PFSK-1 (cell line): Measurements from ENCODE around the gene PTMS.

Source experiments
- POLR2AphosphoS5 ChIP-seq: IDR thresholded peaks from 2 replicates; pipeline ENCODE4 v1.6.1; 2012; ENCODE audit warnings: low read depth, mild to moderate bottlenecking, control low read depth, low read length, moderate library complexity
- SIN3A ChIP-seq: IDR thresholded peaks from 2 replicates; pipeline ENCODE4 v1.6.1; 2012; ENCODE audit warnings: mild to moderate bottlenecking, low read length, moderate library complexity, borderline replicate concordance; ENCODE audit not compliant: insufficient read depth
- TAF1 ChIP-seq: IDR thresholded peaks from 2 replicates; pipeline ENCODE4 v1.6.1; 2012; ENCODE audit warnings: low read length, control low read depth, borderline replicate concordance; ENCODE audit not compliant: insufficient read depth

DNA sequence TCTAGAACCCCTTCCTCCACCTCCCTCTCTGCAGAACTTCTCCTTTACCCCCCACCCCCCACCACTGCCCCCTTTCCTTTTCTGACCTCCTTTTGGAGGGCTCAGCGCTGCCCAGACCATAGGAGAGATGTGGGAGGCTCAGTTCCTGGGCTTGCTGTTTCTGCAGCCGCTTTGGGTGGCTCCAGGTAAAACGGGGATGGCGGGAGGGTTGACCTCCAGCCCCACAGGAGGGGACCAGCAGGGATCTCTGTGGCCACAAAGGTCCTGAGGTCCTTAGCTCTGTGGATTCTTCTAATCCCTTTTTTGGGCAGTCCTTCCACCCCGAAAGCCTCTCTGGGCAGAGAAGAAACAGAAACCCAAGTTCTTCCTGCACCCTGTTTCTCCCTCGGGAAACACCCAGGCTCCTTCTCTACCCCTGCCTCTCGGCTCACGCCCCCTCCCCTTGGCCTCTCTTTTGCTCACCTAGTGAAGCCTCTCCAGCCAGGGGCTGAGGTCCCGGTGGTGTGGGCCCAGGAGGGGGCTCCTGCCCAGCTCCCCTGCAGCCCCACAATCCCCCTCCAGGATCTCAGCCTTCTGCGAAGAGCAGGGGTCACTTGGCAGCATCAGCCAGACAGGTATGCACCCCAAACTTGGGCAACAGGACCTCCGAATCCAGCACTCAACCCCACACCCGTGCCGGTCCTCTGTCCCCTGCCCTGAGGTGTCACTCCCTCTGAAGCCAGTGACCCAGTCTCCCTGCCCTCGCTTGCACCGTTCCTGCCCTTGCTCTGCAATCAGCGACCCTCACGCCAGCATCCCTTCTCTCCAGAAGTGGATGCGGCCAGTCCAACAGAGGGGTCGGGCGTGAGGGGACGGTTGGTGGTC lies 6.8 kb downstream of the PTMS start:
- TF ChIP-seq TAF1 (no peak), SIN3A (no peak), POLR2AphosphoS5 (no peak)
